ENCODE data around the gene GPS1.

GRCh38 chr17:82006468-82007227, 45.0 kb upstream of the GPS1 start:
- no peak for TF ChIP-seq CREB1 (IDR thresholded peaks at IDR 0.05; ENCODE audit: low read depth)
- TF ChIP-seq EP300 (IDR thresholded peaks at IDR 0.05; ENCODE audit: borderline replicate concordance), result no peak
- no peak for TF ChIP-seq NFIC (IDR thresholded peaks at IDR 0.05)
- no peak for TF ChIP-seq RAD21 (IDR thresholded peaks at IDR 0.05; ENCODE audit: low read depth)
- no peak for TF ChIP-seq FOXM1 (IDR thresholded peaks at IDR 0.05; ENCODE audit: borderline replicate concordance, low read depth)
- TF ChIP-seq USF1 (IDR thresholded peaks at IDR 0.05), result no peak
- TF ChIP-seq REST (IDR thresholded peaks at IDR 0.05; ENCODE audit: low read depth), result no peak

Data from Ishikawa (cell line).